ENCODE data around the gene HOXC11. TPM values are rescaled to one million over a fixed set of nuclear protein-coding genes. Genes with fewer than 3 reads are reported as not detected.

Gene HOXC11
- polyA plus RNA-seq, 4 donors, result 0.03 to 1.1 (median 0.63) TPM

DNA sequence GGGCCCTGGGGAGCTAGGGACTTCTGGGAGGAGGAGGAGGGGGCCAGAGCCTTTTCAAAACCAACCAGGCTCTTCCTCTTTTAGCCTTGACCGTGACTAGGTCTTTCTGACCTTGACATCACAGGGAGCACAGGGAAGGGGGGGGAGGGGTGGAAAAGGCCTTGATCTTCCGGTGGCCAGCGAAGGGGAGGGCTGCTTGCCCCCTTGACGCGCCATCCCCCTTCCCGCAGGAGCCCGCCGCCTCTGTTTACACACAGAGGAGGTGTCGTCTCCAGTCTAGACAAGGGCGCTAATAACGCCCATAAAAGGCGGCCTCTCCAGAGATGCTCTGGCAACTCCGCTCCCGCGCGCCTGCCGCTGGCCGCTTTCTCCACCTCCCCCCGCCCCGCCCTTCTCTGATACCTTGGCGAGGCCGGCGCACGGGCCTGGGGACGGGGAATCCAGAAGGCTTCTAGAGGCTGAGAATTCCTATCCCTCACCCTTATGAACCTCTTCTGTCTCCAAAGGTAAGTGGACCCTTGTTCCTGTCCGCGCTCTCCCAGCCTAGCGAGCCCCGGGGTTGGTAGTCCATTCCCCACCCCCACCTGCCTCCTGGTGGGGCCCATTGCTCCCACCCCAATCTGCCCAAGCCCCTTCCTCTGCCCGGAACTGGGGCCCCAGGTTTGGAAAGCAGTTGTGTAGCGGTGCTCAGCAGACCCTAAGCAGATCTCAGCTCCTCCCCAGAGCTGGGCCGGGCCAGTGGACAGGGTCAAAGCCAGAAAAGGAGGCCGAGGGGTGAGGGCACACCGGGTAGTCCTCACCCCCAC is 23.1 kb upstream of the HOXC11 start:
- DNase-seq (no peak), FAIRE-seq (no peak)
- no peaks in the 10 kb centered on the region for H3K36me3 ChIP-seq (ENCODE audit: control insufficient read depth in 3 of 3, insufficient read depth in 2 of 3, low read depth in 1 of 3, low read length in 3 of 3)
- no peaks in the 10 kb centered on the region for H3K9me3 ChIP-seq (ENCODE audit: control insufficient read depth in 2 of 2, insufficient read depth in 1 of 2, low read depth in 1 of 2, low read length in 1 of 2)
- no peaks in the 10 kb centered on the region for H3K4me1 ChIP-seq (ENCODE audit: control insufficient read depth in 3 of 3, insufficient read depth in 2 of 3, low read depth in 1 of 3, low read length in 2 of 3)
- no peak overlapping the region for H3K27ac ChIP-seq (ENCODE audit: low read depth in 1 of 3, low read length in 2 of 3)
- peaks cover 25 to 99% (median 84%) of the 10 kb centered on the region in 3 donors for H3K27me3 ChIP-seq (ENCODE audit: control insufficient read depth in 3 of 3, insufficient read depth in 3 of 3, low read length in 3 of 3)
- whole genome bisulfite sequencing, 3 donors, result 4 to 7% (median 5%) methylated on average over 32 to 34 of the region's 34 CpGs
- H3K4me3 ChIP-seq (ENCODE audit: low read depth in 1 of 3, low read length in 3 of 3), result no peak overlapping the region

DNA sequence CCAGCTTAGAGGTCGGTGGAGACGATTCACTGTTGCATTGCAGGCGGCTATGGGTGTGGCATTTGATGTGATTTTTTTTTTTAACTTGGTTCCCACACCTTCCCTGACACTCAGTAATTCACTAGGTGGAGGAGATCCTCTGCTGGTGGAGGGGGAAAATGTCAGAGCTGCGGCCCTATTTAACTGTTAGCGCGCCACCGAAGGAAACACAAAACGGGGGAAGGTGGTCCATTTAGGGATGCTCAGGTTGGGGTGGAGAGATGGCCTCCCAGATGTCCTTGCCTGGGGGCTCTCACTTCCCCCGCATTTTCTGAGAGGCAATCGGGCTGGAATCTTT is 22.5 kb upstream of the HOXC11 start:
- 6 to 8% (median 7%) methylated on average over 10 of the region's 10 CpGs for WGBS, 3 donors
- no peak overlapping the region for H3K4me3 ChIP-seq (ENCODE audit: low read depth in 1 of 3, low read length in 3 of 3)
- no peak overlapping the region for H3K27ac ChIP-seq (ENCODE audit: low read depth in 1 of 3, low read length in 2 of 3)
- no peaks in the 10 kb centered on the region for H3K36me3 ChIP-seq (ENCODE audit: control insufficient read depth in 3 of 3, insufficient read depth in 2 of 3, low read depth in 1 of 3, low read length in 3 of 3)
- H3K27me3 ChIP-seq (ENCODE audit: control insufficient read depth in 3 of 3, insufficient read depth in 3 of 3, low read length in 3 of 3), result peaks cover 28 to 98% (median 84%) of the 10 kb centered on the region in 3 donors
- no peak for FAIRE-seq
- H3K9me3 ChIP-seq (ENCODE audit: control insufficient read depth in 2 of 2, insufficient read depth in 1 of 2, low read depth in 1 of 2, low read length in 1 of 2), result no peaks in the 10 kb centered on the region
- H3K4me1 ChIP-seq (ENCODE audit: control insufficient read depth in 3 of 3, insufficient read depth in 2 of 3, low read depth in 1 of 3, low read length in 2 of 3), result no peaks in the 10 kb centered on the region
- DNase-seq, result no peak

DNA sequence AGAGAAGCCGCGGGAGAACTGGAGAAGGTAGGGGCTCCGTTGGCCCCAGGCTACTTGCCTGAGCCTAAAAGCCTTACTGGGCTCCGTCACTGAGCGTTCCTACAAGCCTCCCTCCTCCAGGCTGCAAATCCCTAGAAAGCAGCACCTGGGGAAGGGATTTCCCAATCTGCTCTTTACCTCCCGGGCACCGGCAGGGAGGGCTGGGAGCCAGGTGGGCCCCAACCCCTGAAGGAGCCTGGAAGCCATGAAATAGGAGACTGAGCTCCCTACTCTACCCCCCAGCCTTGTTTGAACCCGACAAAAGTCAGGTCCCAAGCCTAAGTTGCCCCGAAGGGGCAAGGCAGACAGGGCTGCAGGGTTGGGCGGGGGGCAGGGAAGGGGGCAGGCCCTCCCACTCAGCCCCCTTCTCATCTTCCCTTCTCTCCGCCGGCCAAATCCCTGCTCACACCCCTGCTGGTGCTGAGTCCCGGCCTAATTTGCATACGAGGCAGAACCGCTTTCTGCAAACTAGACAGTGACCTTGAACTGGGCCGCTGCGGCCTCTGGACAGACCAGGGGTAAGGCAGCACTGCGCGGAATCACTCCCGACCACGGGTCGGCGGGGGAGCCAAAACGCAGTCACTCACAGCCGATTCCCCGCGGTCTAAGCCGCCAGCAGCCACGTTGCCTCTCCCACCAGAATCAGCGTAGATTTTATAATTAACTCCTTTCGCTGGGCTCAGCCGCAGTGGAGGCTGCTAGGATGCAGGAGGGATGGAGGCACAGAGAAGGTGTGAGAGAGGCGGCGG is 21.9 kb upstream of the HOXC11 start:
- FAIRE-seq, result no peak

GRCh38 chr12:53951577-53952334 is 21.2 kb upstream of the HOXC11 start:
- WGBS, 3 donors, result 4 to 12% (median 6%) methylated on average over 47 of the region's 47 CpGs
- H3K36me3 ChIP-seq (ENCODE audit: control insufficient read depth in 3 of 3, insufficient read depth in 2 of 3, low read depth in 1 of 3, low read length in 3 of 3), result no peaks in the 10 kb centered on the region
- no peaks in the 10 kb centered on the region for H3K9me3 ChIP-seq (ENCODE audit: control insufficient read depth in 2 of 2, insufficient read depth in 1 of 2, low read depth in 1 of 2, low read length in 1 of 2)
- H3K4me3 ChIP-seq (ENCODE audit: low read depth in 1 of 3, low read length in 3 of 3), result no peak overlapping the region
- DNase-seq (no peak), FAIRE-seq (no peak)
- peaks cover 21 to 99% (median 86%) of the 10 kb centered on the region in 3 donors for H3K27me3 ChIP-seq (ENCODE audit: control insufficient read depth in 3 of 3, insufficient read depth in 3 of 3, low read length in 3 of 3)
- no peaks in the 10 kb centered on the region for H3K4me1 ChIP-seq (ENCODE audit: control insufficient read depth in 3 of 3, insufficient read depth in 2 of 3, low read depth in 1 of 3, low read length in 2 of 3)
- no peak overlapping the region for H3K27ac ChIP-seq (ENCODE audit: low read depth in 1 of 3, low read length in 2 of 3)

More for the DNA sequence above, 21.9 kb upstream of the HOXC11 start:
- Histone ChIP-seq H3K4me1 (ENCODE audit: control insufficient read depth in 3 of 3, insufficient read depth in 2 of 3, low read depth in 1 of 3, low read length in 2 of 3) (no peaks in the 10 kb centered on the region), H3K36me3 (ENCODE audit: control insufficient read depth in 3 of 3, insufficient read depth in 2 of 3, low read depth in 1 of 3, low read length in 3 of 3) (no peaks in the 10 kb centered on the region), H3K27ac (ENCODE audit: low read depth in 1 of 3, low read length in 2 of 3) (no peak overlapping the region), H3K9me3 (ENCODE audit: control insufficient read depth in 2 of 2, insufficient read depth in 1 of 2, low read depth in 1 of 2, low read length in 1 of 2) (no peaks in the 10 kb centered on the region), H3K27me3 (ENCODE audit: control insufficient read depth in 3 of 3, insufficient read depth in 3 of 3, low read length in 3 of 3) (peaks cover 25 to 98% (median 84%) of the 10 kb centered on the region in 3 donors), H3K4me3 (ENCODE audit: low read depth in 1 of 3, low read length in 3 of 3) (no peak overlapping the region)
- no peak for DNase-seq
- 5 to 8% (median 5%) methylated on average over 34 of the region's 34 CpGs for WGBS, 3 donors

DNA sequence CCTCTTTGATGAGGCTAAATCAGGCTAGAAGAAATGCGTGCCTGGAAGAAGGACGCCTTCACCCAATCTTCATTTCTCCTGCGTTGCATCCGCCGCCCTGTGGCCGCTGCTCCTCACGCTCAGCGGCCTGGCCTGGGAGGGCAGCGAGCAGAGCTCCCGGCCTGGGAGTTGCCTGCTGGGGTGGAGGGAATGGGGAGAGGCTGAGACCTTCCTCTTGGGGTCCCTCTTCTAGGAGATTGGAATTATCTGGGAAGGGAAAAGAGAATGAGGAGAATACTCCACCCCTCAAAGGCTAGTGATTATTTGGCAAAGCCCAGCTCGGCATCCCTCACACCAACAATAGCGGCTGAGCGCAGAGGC is 20.6 kb upstream of the HOXC11 start:
- H3K36me3 ChIP-seq (ENCODE audit: control insufficient read depth in 3 of 3, insufficient read depth in 2 of 3, low read depth in 1 of 3, low read length in 3 of 3), result no peaks in the 10 kb centered on the region

GRCh38 chr12:53952871-53953734 is 19.8 kb upstream of the HOXC11 start:
- peaks cover 23 to 99% (median 88%) of the 10 kb centered on the region in 3 donors for H3K27me3 ChIP-seq (ENCODE audit: control insufficient read depth in 3 of 3, insufficient read depth in 3 of 3, low read length in 3 of 3)
- no peak for FAIRE-seq
- no peak overlapping the region for H3K4me3 ChIP-seq (ENCODE audit: low read depth in 1 of 3, low read length in 3 of 3)
- no peaks in the 10 kb centered on the region for H3K9me3 ChIP-seq (ENCODE audit: control insufficient read depth in 2 of 2, insufficient read depth in 1 of 2, low read depth in 1 of 2, low read length in 1 of 2)
- no peak for DNase-seq
- 6 to 7% (median 6%) methylated on average over 37 to 38 of the region's 38 CpGs for WGBS, 3 donors
- H3K4me1 ChIP-seq (ENCODE audit: control insufficient read depth in 3 of 3, insufficient read depth in 2 of 3, low read depth in 1 of 3, low read length in 2 of 3), result no peaks in the 10 kb centered on the region
- no peak overlapping the region for H3K27ac ChIP-seq (ENCODE audit: low read depth in 1 of 3, low read length in 2 of 3)
- no peaks in the 10 kb centered on the region for H3K36me3 ChIP-seq (ENCODE audit: control insufficient read depth in 3 of 3, insufficient read depth in 2 of 3, low read depth in 1 of 3, low read length in 3 of 3)

More for the DNA sequence above, 20.6 kb upstream of the HOXC11 start:
- H3K4me3 ChIP-seq (ENCODE audit: low read depth in 1 of 3, low read length in 3 of 3), result no peak overlapping the region
- H3K27ac ChIP-seq (ENCODE audit: low read depth in 1 of 3, low read length in 2 of 3), result no peak overlapping the region
- no peak for FAIRE-seq
- peaks cover 19 to 99% (median 88%) of the 10 kb centered on the region in 3 donors for H3K27me3 ChIP-seq (ENCODE audit: control insufficient read depth in 3 of 3, insufficient read depth in 3 of 3, low read length in 3 of 3)
- H3K9me3 ChIP-seq (ENCODE audit: control insufficient read depth in 2 of 2, insufficient read depth in 1 of 2, low read depth in 1 of 2, low read length in 1 of 2), result no peaks in the 10 kb centered on the region
- DNase-seq, result no peak
- WGBS, 3 donors, result 2 to 9% (median 8%) methylated on average over 13 of the region's 13 CpGs
- no peaks in the 10 kb centered on the region for H3K4me1 ChIP-seq (ENCODE audit: control insufficient read depth in 3 of 3, insufficient read depth in 2 of 3, low read depth in 1 of 3, low read length in 2 of 3)

DNA sequence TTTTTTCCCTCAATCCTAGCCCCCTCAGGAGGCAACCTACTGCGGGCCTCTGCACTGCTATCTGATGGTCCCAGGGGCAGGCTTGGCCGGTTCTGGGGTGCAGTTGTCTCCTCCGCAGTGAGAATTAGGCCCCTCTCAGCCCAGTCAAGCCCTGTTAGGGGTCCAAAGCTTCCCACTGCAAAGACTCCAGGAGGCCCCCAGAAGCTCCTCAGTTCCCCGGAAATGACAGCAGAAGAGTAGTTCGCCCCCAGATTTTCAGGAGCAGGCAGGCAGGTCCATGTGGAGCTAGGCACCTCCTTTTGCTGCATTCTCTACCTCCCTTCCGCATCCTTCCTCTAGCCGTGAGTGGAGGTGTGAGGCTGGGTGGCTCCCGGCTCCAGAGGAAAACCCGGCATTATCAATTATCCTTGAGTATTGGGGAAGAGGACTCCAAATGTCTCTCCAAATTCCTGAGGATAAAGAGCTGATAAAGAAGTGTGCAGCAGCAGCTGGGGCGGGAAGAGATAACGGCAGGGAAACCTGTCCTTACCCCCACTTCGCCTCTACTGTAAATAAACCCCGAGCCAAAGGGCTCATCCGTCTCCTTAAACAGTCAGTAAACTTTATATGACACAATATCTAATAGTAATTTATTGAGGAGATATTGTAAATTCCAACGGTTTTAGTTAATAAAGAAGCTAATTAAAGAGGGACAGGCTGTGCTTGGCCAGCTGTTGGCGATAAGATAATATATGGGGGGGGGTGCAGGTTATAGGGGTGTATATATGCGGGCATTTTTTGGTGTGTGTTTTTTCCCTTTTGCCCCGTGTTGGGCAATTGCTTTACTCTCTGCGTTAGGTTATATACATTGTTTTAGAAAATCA is 18.9 kb upstream of the HOXC11 start:
- WGBS, 3 donors, result 4 to 8% (median 8%) methylated on average over 19 of the region's 19 CpGs
- no peaks in the 10 kb centered on the region for H3K9me3 ChIP-seq (ENCODE audit: control insufficient read depth in 2 of 2, insufficient read depth in 1 of 2, low read depth in 1 of 2, low read length in 1 of 2)
- no peak overlapping the region for H3K4me3 ChIP-seq (ENCODE audit: low read depth in 1 of 3, low read length in 3 of 3)
- peaks cover 25 to 99% (median 90%) of the 10 kb centered on the region in 3 donors for H3K27me3 ChIP-seq (ENCODE audit: control insufficient read depth in 3 of 3, insufficient read depth in 3 of 3, low read length in 3 of 3)
- no peak for DNase-seq
- H3K4me1 ChIP-seq (ENCODE audit: control insufficient read depth in 3 of 3, insufficient read depth in 2 of 3, low read depth in 1 of 3, low read length in 2 of 3), result no peaks in the 10 kb centered on the region
- no peaks in the 10 kb centered on the region for H3K36me3 ChIP-seq (ENCODE audit: control insufficient read depth in 3 of 3, insufficient read depth in 2 of 3, low read depth in 1 of 3, low read length in 3 of 3)
- H3K27ac ChIP-seq (ENCODE audit: low read depth in 1 of 3, low read length in 2 of 3), result no peak overlapping the region
- no peak for FAIRE-seq

All from small intestine (tissue), 7 donors.